ENCODE measurements around the gene PDP2.

The PDP2 gene

DNA sequence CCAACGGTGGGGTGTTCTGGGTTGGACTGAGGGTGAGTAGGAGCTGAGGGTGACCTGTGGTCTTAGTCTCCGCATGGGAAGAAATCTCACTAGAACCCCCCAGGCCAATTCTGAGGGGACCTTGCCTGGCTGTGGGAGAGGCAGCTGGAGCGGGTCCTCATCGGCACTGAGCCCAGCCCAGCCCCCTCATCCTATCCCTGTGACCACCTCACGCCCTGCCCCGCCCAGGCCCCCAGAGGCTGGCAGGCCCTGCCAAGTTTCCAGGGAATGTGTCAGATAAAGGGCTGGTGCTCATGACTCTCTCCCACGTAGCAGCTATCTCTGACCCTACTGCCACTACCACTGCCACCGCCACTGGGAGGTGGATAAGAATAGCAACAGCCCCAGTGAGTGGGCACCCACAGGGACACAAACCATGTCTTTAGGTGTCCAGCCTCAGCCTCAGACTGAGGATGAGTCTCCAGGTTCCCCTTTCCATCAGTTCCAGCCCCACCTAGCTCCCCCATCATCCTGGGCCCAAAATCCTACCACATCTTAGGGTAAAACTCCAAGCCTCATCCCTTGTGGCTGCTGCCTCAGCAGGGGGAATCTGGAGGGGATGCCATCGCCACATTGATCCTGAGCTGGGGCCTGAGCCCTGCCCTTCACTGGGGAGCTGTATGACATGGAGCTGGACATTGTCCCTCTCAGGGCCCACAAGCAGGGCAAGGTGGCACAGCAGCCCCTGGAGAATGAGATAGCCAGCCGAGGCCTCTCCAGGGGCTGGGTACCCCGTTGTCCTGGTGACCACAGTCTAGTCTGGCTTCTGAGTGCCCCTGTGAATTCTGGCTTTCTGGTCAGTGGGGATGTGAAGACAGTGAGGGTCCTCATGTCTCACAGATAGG, 23.5 kb downstream of the PDP2 start:
- no peak for DNase-seq (ENCODE audit: low spot score)

DNA sequence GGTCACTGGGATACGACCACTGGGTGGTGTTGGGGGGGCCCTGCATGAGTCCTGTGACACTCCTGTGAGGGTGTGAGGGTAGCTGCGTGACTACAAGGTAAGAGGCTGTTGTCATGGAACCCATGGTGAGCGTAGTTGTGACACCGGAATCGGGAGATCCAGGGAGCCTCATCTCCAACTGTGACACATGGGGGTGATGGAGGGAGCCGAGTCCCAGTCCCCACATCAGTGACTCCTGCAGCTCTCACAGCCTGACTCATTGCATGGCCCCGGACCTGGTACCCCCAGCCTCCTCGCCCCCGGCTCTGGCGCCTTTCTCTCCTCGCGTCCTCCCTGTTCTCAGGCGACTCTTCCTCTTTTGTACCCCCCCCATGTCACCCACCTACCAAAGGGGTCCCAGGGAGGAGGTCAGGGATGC, 24.1 kb downstream of the PDP2 start:
- no peak for DNase-seq (ENCODE audit: low spot score)

GRCh38 chr16:66904846-66905632, 24.7 kb downstream of the PDP2 start:
- DNase-seq (ENCODE audit: low spot score) = no peak

DNA sequence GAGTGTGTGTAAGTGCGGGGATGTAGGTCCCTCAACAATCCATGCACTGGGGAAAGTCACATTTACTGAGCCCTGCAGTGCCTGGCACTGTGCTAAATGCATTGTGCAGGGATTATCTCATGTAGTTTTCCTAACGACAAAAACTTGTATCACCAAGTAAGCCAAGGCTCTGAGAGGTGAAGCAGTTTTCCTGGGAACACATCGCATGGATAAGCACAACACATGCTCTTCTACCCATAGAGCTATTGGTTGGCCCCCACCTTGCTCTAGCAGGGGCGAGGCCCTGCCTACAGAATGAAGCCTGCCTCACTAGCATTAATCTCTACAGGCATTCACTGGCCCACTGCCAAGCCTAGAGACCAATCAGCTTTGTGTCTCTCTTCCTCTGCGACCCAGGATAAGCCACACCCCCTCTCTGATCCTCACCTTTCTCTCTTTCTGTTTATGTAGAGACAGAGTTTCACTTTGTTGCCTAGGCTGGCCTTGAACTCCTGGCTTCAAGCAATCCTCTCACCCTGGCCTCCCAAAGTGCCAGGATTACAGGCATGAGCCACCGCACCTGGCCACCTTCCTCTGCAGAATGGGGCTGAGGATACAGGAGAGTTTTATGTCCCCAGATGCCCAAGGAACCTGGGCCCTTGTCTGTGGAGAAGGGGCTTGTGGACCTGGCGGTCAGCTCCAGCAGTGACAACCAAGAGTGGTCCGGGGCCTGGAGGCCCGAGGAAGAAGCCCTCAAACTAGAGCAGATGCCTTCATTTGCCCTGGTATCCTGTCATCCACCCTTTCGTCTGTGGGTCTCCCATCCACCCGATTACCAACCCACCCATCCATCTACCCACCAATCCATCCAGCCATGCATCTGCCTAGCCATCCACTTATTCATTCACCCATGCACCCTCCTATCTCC, 25.6 kb downstream of the PDP2 start:
- no peak for DNase-seq (ENCODE audit: low spot score)

GRCh38 chr16:66906916-66907836, 26.9 kb downstream of the PDP2 start:
- no peak for DNase-seq (ENCODE audit: low spot score)

DNA sequence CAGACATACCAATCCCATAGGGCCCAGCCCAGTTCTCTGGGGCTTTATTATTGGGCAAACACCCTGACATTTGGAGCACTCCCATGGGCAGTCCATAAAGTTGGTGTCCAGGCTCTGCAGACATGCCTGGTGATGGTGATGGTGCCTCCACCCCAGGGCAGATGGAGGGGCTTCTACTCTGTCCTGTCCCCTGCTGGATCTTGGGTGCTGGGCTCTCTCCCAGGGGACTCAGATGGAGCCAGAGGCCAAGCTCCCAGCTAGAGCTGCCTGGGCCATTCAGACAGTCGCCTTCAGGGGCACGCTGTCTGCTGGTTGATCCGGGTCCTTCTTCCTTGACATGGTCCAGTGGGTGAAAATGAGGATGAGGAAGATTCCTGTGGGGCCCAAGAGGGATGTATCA, 27.8 kb downstream of the PDP2 start:
- DNase-seq (ENCODE audit: low spot score) = no peak

DNA sequence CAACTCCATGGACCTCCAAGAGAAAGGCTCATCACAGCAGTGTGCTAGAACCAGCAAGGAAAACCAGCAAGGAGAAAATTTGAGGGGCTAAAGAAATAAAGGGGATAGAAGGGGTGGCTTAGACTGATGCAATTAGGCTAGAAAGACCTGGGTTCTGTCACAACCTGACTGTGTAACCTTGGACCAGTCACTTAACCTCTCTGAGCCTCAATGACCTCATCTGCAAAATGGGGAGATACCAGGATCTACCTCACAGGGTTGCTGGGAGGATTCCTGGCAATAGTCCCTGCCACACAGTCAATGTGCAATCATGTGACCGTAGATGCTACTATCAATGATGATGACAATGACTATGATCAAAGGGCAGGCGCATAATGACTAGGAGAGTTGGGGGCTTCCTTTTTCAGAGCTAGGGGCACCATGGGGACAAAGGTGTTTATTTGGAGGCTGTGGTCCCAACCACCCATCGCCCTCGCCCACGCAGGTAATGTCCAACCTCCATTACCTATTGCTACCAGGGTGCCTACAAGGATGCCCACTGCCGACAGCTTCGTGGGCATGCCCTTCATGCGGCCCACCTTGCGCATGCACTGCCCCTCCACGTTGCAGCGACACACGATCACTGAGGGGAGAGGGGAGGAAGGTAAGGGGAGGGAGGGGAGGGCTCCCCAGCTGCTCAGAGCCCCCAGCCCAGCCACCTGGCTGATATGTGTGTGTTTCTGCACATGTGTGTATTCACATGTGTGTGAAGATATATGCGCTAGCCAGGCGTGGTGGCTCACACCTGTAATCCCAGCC, 28.6 kb downstream of the PDP2 start:
- no peak for DNase-seq (ENCODE audit: low spot score)

DNA sequence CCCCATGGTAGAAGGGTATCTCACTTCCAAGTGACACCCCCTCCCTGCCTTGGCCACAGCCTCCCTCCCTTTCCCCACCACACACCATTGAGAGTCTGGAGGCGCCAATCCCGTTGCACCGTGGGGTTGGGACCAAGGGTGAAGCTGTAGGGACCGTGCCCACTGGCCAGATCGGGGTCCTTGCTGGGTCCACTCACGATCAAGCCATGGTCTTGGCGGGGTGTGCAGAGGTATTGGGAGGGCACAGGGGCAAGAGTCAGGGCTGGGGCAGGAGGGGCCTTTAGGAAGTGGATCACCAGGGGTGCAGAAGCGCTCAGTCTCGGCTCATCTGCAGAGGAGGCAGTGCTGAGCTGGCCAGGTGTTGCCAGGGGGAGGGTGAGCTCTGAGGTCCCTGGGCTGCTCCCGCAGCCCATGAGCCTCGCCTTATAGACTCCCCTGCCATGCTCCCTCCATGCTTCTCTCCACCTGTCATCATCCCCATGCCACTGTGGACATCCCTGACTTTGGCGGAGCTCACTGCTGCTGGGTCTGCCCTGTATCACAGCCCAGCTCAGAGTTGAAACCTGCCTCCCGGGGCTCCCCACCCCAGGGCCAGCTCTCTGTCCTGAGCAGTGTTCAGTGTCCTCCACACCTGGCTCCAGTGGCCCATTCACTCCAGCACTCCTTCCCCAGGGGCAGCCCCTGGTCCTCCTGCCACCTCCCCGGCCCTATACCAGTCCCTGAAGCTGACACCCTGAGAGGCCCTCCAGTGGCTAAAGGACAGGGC, 30.0 kb downstream of the PDP2 start:
- DNase-seq (ENCODE audit: low spot score) = no peak

GRCh38 chr16:66911112-66911511, 30.8 kb downstream of the PDP2 start:
- DNase-seq (ENCODE audit: low spot score) = no peak

- no peak for DNase-seq (ENCODE audit: low spot score)
Measured at GRCh38 chr16:66911801-66912200, 31.5 kb downstream of the PDP2 start.

DNA sequence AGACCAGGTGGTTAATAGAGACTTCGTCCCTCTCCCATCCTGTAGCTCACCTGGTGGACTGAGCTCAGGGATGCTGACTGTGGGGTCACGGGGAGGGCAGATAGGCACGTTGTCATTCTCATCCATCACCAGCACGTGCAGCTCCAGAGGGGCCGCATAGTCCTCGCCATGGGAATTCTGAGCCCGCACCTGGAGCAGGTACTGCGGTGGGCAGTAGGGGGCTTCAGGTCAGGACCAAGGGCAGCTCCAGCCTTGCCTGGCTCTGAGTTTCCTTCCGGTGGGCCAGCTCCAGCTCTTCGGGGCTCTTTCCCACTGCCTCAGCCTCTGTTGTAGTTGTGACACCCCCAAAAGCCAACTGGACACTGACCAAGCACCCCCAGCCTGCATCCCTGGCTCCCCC, 32.8 kb downstream of the PDP2 start:
- no peak for DNase-seq (ENCODE audit: low spot score)

DNA sequence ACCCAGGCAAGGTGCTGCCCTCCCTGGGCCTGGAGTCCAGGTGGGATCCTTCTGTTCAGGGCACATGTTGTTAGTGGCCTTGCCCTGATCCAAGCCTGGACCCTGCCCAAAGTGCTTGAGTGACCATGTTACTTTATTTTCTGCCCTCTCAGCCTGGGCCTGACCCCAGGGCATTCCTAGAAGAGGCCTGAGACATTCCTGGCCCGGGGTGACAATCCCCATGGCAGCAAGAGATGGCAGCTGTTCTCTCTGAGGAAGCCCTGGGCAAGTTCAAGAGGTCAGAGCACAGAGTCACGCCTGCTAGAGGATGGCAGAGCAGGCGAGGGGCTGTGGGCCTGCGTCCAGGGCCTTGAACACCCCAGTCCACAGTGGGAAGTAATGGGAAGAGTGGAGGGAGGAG, 33.4 kb downstream of the PDP2 start:
- no peak for DNase-seq (ENCODE audit: low spot score)

GRCh38 chr16:66914541-66914940, 34.2 kb downstream of the PDP2 start:
- DNase-seq (ENCODE audit: low spot score) = no peak

GRCh38 chr16:66915041-66915440, 34.7 kb downstream of the PDP2 start:
- no peak for DNase-seq (ENCODE audit: low spot score)

DNA sequence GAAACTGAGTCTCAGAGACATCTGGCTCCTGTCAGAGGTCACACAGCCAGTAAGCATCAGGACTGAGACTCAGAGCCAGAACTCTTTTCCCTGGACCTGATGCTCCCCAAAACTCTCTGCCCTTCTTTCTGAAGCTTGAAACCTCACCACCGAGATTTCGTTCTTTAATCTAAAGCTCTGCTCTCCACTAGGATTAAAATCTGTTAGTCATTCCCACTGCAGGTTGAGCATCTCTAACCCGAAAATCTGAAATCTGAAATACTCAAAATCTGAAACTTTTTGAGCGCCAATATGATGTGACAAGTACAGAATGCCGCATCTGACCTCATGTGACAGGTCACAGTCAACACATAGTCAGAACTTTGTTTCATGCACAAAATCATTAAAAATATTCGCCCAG, 36.2 kb downstream of the PDP2 start:
- DNase-seq (ENCODE audit: low spot score) = no peak

DNA sequence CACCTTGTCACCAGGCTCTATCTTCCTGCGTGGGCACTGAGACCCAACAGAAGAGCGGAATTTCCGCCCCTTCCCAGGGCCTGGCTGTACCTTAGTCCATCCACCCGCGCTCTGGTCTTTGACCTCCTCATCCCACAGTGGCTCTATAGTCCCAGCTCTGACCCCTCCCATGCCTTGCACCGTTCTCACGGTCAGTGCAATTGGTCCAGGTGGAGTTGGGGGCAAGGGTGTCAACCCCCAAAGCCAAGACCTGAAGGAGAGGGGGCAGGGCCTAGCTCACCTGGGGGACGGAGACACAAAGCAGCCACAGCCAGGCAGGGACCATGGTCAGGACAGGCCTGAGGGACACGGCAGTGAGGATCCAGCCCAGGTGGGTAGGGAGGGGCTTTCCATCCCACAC, 37.4 kb downstream of the PDP2 start:
- no peak for DNase-seq (ENCODE audit: low spot score)

DNA sequence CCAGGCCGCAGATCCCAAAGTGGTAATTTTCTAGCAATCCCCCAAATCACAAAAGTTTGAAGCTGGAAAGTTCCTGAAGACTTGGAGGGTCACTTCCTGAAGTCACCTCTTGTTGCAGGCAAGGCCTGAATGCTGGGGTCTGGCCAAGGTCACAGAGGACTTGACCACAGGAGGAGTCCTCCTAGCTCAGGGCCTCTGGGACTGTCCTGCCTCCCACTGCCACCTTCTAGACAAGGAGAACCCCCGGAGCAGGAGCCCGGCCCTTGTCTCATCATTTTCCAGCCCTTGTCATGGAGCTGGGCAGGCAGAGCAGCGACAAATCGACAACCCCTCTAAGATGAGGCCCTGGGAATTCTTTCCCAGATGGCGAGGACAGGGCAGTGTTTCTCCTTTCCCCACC, 38.0 kb downstream of the PDP2 start:
- no peak for DNase-seq (ENCODE audit: low spot score)

DNA sequence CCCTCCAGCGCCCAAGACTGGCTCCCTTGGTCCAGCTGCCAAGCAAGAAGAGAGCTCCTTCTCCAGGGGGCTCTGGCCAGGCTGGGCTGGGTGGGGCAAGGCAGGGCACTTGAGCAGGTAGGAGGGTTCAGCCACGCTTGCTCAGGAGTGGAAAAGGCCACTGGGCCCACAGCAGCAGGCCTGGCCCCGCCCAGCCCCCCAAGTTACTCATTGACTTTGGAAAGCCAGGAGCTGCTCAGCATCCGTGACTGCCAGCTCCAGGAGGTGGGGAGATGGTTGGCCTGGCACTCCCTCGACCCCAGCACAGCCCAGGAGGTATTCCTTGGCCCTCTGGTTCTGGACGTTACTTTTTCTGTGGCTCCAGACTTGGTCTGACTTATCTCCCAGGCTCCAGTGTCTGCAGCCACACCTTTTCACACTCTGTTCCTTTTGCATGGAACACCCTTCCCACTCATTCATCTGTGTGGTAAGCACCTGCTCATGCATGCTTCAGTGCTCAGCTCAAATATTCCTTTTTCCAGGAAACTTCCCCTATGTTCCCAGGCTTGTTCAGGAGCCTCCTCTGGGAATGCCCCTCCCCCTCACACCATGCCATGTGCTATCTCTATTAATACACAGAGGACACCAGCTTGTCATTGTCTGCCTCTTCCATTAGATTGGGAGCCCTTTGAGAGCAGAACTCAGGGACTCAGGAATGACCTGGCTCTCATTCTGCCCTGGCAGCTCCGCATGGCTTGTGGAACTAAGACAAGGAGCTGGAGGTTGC, 38.7 kb downstream of the PDP2 start, which contains the start of gene CDH16:
Gene CDH16, minus strand, starts transcription at position 83 of the 766 bp plus-strand sequence. CDS start 820 bp downstream, outside the sequence.
- DNase-seq (ENCODE audit: low spot score) = no peak

Data from Ammon's horn (tissue), 1 donor.